GM21390 (cell line): ENCODE measurements around the gene NCK2.

Experiments used
- ATAC-seq: cut with Tn5 transposase; IDR thresholded peaks from one replicate; pipeline ENCODE4 v1.9.1; 2021; ENCODE audit not compliant: unreplicated experiment

Gene NCK2

DNA sequence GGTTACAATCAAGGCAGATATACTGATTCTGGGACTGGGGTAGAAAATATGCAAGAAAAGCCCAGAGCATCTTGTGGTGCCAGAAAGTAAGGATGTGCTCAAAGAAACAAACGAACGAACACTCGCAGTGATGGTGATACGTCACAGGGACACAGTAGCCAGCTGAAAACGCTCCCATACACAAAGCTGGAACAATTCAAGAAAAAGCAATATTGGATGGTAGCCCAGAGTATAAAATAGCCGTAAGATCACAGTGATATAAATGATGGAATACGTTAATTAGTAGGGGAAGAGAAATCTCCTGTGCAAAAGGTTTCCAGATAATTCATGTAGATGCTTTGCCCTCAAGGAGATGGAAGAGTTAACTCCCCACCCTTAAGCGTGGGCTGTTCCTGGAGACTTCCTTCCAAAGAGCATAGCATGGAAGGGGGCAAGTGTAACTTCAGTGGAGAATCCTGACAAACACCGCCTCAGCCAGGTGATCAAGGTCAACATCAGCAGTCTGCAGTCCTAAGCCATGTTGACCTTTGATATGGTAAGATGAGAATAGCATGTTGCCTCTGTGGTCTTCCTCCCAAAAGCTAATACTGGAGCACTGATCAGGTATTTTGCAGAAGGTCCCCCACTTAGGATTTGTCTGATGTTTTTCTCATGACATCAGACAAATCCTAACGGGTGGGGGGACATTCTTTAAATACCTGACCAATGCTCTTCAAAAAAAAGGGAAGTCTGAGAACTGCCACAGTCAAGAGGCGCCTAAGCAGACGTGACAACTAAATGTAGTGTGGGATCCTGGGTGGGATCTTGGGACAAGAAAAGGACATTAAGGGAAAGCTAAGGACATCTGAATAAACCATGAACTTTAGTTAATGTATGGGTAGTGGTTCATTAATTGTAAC lies 99.0 kb downstream of the NCK2 start:
- ATAC-seq: no peak

DNA sequence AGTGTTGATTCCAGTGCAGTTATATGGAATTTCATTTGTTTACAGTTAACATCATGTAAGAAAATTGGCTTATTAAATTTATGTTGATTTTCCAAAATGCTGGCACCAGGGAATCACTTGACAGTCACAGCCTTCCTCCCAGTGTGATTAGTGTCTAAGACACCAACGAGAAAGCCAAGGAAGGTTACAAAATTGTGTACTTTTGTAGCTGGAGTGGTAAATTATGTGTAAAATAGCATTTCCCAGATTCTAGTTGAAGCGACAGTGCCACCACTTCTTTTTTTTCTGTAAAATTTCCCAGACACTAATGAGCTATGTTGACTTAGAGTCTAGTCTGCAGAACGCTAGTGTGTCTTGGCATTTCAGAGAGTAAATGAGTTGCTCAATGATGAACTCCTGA lies 101.3 kb downstream of the NCK2 start:
- ATAC-seq: no peak

DNA sequence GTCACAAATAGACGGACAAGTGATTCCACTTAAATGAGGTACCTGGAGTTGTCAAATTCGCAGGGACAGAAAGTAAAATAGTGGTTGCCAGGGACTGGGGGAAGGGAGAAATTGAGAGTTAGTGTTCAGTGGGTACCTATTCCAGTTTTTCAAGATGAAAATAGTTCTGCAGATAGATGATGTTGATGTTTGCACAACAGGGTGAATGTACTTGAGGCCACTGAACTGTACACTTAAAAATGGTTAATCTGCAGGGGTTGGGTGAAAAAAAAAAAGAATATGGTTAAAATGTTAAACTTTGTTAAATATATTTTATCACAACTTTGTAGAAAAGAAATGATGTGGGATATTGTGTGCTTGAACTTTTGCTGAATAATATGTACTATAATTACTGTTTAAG lies 102.3 kb downstream of the NCK2 start:
- no peak for ATAC-seq

DNA sequence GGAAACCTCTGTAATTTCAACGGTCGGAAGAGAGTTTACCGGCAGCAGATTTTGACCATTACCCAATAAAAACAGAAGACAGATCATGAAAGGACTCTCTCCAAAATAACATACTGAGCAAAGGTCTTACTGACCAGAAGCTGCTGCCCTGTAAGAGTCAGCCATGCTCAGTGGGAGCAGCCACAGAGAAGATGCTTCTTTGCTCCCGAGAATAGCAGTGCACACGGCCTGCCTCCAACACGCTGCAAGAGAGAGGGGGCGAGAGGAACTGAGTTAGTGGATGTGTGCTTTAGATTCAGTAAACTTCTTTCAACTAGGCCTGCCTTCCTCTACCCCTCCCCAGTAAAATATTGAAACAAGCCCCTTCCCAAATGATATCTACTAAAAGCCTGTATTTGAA lies 103.7 kb downstream of the NCK2 start:
- no peak for ATAC-seq

DNA sequence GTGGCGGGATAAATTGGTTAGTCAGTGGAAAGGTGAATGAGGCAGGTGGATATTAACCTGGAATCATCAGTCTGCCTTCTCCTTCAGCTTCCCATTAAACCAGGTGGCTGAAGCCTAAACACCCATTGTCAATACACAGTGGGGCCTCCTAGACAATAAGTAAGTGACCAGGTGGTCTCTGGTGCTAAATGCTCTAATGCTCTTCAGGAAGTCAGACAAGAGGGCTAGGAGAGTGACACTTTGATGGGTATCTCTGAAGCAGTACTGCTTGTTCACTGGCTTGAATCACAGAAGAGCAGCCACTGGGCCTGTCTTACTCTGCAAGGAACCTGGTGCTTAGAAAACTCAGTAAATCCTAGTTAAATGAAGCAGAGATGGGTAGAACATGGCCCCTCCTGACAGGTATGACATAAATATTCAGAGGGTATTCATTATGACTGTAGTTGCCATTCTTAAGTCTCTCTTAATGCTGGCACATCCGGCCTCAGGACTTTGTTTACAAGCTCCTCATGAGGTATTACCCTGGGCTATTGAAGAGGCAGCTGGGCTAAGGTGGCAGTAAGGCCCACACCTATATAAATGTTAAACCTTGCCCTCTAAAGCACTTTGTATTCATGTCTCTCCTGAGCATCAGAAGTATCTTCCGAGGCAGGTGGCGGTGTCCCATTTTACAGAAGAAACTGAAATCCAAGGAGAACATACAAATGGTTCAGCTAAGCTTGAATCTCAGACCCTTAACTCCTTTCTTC lies 104.9 kb downstream of the NCK2 start:
- ATAC-seq: no peak

DNA sequence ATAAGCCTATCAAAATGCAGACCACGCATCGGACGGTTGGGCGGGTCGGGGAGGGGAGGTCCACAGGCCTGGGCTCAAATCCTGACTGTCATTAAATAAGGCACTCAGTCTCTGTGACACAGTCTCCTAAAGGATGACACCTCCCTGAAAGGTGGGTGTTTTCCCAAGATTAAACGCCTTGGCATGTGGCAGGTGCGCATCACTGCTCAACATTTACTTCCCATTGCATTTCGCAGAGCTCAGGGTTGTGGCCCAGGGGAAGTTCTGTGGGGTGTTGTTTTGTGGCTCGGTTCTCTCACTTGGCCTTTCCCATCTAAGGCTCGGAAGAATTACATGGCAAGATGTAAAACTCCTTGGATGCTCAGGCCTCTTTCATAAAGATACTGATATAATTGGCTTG lies 107.4 kb downstream of the NCK2 start:
- ATAC-seq: no peak

DNA sequence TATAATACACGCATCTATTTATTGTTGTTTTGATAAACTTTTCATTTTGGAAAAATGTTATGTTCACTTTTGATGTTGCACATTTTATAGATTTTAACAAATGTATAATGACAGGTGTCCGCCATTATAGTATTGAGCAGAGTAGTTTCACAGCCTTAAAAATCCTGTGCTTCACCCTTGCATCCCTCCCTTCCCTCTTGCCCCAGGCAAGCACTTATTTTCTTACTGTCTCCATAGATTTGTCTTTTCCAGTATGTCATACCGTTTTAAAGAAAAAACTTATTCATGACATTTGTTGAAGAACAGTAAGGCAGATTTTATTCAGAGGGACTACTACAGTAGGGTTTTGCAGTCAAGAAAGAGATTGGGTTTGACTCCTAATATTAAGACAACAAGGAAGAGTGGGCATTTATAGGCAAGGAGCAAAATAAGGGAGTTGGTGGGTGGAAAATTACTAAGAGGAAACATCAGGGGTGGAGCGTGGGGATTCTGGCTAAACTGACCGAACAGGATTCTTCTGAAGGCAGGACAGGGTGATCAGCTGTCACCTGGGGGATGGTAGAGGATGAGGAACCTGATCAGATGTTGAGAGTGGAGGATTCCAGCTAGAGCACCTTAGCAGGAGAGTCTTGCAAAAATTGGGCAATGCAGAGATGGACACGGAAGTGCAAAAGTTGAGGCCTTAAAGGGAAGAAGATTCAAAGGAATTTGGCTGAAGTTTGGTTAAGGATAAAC lies 108.8 kb downstream of the NCK2 start:
- ATAC-seq: no peak

DNA sequence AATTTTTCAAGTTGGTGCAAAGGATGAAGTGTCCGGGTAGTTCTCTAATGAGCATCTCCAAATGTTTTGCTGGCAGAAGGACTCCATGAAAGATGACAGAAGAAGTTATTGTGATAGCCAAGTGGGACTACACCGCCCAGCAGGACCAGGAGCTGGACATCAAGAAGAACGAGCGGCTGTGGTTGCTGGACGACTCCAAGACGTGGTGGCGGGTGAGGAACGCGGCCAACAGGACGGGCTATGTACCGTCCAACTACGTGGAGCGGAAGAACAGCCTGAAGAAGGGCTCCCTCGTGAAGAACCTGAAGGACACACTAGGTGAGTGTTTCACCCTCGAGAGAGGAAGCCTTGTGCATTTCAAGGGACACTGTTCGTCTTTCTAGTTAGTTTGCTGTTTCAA lies 110.3 kb downstream of the NCK2 start:
- no peak for ATAC-seq

DNA sequence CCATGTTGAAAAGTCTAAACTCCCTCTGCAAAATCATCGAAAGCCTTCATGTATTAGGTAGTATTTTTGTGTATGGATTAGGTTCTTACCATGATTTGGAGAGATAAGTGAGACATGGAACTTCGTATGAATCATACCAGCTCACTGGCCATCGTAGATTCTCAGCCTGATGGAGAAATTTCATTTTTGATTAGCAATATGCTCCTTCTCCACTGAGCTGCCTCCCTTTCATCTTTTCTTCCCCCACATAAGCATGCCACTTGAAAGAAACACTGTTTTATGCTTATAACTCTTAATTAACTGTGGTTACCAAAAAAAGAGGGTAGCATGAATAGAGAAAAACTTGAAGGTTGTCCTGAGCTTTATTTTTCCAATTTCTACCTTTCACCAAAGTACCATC lies 111.9 kb downstream of the NCK2 start:
- ATAC-seq: no peak

DNA sequence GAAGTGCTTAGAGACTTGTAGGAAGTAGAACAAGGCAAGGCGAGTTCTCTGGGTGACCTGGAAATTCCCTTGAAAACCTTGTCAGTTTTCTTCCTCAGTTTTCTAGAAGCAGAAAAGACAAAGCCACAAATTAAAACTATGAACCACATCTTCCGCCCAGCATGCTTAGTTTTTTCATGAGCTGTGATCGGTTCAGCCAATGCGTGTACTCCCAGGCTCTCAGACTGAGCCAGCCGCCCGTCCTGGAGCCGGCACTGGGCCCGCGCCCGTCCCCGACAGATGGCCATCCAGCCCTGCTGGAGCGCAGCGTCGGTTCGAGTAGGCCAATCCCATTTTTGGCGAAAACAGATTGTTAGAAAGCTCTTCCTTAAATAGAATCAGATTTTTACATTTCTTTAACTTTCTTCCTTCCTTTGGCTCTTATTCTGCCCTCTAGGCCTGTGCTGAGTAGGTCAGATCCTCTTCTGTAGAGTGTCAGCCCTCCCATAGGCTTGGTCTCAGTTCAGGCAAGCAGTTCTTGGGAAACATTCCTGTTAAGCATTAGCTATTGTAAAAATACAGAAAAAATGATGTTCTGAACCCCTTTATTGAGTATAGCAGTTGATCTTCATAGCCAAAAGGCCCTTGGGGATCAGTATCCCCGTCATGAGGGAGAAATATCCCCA lies 112.5 kb downstream of the NCK2 start:
- no peak for ATAC-seq

DNA sequence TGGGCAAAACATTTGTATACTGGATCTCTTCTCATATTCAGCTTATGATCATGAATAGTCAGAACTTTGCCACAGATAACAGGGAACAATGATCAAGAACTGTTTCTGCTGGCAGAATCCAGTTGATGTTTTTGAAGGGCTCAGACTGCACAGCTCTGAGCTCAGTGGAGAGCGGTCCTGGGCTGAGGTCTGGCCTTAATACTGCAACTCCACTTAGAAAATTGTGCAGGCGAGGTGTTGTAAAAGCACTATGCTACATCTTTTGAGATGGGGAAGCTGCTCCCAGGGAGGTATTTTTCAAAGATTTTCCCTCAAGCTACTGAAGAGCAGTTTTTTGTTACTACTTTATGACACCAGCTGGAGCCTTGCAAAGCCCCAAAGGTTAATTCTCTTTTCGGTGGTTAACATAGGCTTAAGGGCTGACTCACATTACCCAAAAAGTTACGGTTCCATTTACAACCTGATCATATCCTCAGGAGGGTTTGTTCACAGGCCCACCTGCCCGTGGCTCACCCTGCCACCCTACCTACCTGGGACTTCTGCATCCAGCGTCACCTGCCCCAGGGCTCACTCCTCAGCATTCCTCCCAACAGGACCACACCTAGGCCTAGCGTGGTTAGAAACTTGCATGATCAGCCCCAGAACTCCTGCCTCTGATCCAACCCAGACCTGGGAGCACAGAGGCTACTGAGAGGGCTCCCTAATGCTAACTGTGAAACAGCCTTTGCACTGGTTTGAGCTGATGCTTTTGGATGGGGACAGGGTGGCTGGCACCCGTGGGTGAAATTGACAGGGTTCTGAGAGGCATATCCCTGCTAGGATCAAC lies 114.4 kb downstream of the NCK2 start:
- no peak for ATAC-seq

DNA sequence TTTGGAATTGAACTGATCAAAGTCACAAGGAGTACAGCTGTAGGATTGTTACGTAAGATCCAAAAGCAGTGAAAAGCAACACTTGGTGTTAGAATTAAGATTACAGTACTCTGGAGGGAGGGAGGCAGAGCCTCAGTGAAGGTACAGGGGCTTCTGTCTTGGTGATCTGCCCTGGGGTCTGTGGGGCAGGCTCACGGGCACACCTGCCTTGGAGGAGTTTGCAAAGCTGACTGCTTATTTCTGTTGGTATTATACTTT lies 114.9 kb downstream of the NCK2 start:
- no peak for ATAC-seq

DNA sequence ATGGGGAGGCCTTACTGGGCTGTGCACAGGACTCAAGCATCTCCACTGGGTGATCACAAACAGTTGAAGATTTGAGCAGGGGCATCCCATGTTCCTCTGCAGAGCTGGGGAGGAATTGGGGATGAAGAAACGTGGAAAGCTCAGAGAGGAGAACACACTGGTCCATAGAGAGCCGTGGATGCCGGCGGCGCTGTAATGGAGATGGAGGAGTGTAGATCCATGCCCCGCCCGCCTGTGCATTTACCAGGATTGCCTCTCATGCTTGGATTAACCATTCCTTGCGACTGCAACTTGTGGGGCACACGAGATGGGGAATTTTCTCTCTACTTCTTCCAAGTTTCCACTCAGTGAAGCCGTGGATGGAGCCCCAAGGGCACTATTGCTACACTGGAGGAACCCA lies 115.9 kb downstream of the NCK2 start:
- no peak for ATAC-seq

DNA sequence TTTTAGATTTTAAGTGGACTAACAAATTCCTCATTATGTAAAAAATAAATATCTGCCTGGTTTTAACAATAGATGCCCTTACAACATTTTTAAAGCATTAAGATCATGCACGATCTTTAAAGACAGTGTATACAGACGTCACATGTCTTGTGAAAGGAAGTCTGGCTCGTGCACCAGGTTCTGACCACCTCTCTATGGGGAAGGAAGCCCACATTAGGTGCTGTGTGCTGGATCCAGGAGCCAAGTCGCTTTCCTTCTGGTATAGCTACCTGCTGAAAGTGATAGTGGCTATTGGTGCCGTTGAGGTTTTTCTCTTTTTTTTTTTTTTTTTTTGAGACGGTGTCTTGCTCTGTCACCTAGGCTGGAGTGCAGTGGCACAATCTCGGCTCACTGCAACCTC lies 116.5 kb downstream of the NCK2 start:
- ATAC-seq: no peak

DNA sequence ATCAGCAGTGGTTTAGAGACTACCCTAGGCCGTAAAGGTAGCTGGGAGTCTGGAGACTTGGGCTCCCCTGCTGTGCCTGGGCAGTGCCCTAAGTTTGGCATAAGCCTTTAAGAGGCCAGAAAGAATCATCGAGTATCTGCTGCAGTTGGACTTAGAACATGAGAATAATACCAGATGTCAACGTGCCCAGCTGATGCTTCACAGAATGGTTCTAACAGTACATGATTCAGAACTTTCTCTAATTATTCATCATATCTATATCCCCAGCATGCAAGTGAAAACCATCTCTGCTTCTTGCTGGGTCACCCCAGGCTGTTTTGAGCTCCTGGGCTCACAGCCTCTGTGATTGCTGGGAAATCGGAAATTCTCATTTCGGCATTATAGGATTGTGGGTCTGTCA lies 118.1 kb downstream of the NCK2 start:
- no peak for ATAC-seq

DNA sequence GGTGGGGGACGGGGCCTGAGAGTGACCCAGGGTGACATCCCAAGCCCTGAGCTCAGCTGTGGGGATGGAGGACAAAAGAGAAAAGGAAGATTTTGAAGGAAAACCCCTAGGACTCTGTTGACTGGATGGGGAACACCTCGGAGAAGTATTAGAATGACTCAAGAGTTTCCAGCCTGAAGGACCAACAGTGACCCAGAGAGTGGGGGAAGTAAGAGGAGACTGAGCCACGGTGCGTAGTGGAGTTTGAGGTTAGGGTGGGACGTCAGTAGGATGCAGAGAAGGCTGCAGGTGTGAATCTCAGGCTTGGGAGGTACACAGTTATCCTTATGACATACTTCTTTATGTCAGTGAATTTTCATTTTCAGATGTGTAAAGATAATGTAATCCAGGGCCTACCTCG lies 119.5 kb downstream of the NCK2 start:
- ATAC-seq: no peak

DNA sequence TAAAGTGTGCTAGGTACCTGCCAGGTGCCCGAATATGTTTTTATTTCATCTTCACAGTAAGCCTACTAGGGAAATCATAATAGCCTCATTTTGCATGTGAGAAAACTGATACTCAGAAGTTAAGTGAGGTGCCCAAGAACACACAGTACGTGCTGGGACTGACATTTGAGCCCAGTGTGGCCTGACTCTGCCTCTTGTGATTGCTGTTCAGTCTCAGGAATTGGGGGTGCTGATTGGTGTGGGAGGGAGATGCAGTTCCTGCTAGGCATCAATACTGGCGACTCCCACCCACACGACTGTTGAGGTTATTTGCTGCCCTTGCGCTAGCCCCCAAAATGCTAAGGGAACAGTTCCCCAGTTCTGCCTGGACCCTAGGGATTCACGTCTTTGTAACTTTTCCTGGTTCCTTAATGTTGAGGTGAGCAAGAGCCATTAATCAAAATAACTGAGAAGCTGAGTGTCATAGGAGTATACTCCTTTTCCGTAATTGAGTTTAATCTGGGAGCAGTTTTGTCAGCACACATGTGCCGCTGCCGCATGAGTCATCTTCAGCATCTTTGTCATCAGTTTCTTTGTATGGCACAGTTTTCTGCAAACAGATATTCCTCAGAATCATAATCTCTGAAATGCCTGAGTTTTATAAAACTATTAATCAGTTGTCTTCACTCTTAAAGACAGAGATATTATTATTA lies 120.7 kb downstream of the NCK2 start:
- no peak for ATAC-seq

DNA sequence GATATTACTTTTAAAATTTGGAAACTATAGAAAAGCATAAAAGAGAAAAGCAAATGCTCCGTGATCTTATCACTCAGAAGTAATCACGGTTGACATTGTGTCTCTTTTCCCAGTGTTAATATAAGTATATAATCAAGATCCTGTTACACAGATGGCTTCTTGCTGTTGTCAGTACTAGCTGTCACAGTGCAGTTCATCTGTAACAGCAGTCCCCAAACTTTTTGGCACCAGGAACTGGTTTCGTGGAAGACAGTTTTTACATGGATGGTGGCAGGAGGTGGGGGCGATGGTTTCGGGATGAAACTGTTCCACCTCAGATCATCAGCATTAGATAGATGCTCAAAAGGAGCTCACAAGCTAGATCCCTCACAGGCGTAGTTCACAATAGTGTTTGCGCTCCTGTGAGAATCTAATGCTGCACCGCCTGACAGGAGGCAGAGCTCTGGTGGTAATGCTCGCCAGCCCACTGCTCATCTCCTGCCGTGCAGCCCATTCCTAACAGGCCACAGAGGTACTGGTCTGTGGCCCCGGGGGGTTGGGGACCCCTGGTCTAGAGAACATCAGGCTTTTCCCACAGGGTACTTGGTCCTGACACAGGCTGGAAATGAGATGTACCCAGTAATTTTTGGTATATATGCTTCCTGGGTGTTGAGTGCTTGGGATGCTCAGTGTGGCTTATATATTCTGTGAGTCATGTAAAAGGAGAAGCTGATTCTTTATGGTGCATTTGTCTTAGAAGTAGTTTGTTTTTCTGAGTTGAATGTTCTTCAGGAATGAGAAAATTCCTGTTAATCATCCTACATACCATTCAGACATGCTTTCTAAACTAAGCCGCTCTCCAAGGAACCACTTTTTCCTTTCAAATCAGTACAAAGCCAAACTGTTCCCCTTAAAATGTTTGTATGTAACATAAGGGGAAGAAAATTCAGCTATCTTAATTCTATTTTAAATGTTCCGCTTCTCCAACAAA lies 121.8 kb downstream of the NCK2 start:
- no peak for ATAC-seq

DNA sequence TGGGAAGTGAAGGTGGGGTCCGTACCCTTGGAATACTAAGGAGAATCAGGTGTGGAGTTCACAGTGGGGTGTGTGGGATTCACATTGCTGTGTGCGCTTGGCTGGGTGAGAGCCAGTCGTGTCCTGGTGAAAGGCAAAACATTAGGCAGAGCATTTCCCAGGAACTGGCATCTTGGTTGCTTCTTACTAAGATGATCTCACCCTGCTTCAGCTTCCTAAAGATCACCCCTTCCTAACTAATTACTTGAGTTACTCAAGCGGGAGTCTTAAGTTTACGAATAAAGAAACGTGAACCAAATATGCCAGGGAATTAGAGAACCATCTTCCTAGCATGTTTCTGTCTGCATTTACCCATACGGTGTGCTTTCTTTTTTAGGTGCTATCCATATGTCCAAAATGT lies 122.9 kb downstream of the NCK2 start:
- ATAC-seq: no peak
